Cardiac muscle cell (in vitro differentiated cells and primary cell): ENCODE results near the gene CR1. TPM values are rescaled to one million over a fixed set of nuclear protein-coding genes. Genes with fewer than 3 reads are reported as not detected.
"Not testable (repeated sequence)": the region's sequence is repeated elsewhere in the genome, so short reads cannot be mapped to it uniquely, and the experiment has no call there.

Experiments
- DNase-seq, 2 donors: peaks; one replicate each; pipeline versions ENCODE4 v3.0.0 to v3.0.0-alpha.2; 2010 to 2017; ENCODE audit warnings: low read depth in 1 of 2, low spot score in 1 of 2
- H3K27ac ChIP-seq: fragments of 200-600 bp; sonication (generic); 2 replicates; pipeline ENCODE4 v1.5.1; 2016
- H3K27me3 ChIP-seq: fragments of 200-600 bp; sonication (generic); 2 replicates; pipeline ENCODE4 v1.6.0; 2016; ENCODE audit warnings: control low read depth
- H3K36me3 ChIP-seq: fragments of 200-600 bp; sonication (generic); 2 replicates; pipeline ENCODE4 v1.5.1; 2016; ENCODE audit warnings: control low read depth
- H3K4me1 ChIP-seq: fragments of 200-600 bp; sonication (generic); 2 replicates; pipeline ENCODE4 v1.8.1; 2017; ENCODE audit warnings: low read depth, mild to moderate bottlenecking, mixed run types
- H3K4me3 ChIP-seq: fragments of 200-600 bp; sonication (generic); 2 replicates; pipeline ENCODE4 v1.5.1; 2016; ENCODE audit warnings: mild to moderate bottlenecking
- H3K9me3 ChIP-seq: fragments of 200-600 bp; sonication (generic); 2 replicates; pipeline ENCODE4 v1.5.1; 2017; ENCODE audit warnings: low read depth, mild to moderate bottlenecking, control low read depth
- polyA plus RNA-seq: library from polyadenylated mRNA; unstranded; fragments of >200 nt; fragmentation: Nextera tagmentation; extraction: Ambion mirVana; gene quantifications from 2 replicates; pipeline ENCODE4 v1.2.1, GENCODE V29; 2016
- total RNA-seq: library from RNA; depleted of rRNA; stranded (reverse); fragments of >200 nt; gene quantifications from 2 replicates; pipeline ENCODE4 v1.2.3, GENCODE V29; 2016
- TF ChIP-seq, protein P1 (sequence below): IDR thresholded peaks from 2 replicates; pipeline ENCODE4 v1.5.1; 2012; ENCODE audit warnings: low read depth, mild to moderate bottlenecking, low read length

CR1 gene
- total and polyA plus RNA-seq, 2 experiments from 2014 or later, result not detected

DNA sequence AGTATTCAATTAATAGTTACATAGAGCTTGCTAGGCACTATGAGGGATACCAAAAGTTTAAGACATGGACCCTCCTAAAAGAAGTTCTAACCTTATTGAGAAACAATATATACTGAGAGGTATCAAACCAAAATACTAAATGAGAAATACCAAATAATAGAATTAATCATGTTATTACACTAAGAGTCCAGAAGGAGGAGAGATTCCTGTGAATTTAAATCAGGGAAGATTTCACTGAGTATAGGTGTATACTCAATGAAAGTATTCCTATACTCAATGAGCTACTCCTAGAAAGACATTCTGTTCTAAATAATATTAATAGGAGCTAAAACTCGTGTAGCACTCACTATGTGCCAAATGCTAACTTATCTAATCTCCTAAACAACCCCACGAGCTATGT, 158.4 kb downstream of the CR1 start:
- Histone ChIP-seq H3K4me3 (no peak overlapping the region), H3K36me3 (no peaks in the 10 kb centered on the region), H3K4me1 (no peaks in the 10 kb centered on the region), H3K9me3 (no peaks in the 10 kb centered on the region), H3K27ac (no peak overlapping the region), H3K27me3 (no peaks in the 10 kb centered on the region)
- TF ChIP-seq, protein P1, sequence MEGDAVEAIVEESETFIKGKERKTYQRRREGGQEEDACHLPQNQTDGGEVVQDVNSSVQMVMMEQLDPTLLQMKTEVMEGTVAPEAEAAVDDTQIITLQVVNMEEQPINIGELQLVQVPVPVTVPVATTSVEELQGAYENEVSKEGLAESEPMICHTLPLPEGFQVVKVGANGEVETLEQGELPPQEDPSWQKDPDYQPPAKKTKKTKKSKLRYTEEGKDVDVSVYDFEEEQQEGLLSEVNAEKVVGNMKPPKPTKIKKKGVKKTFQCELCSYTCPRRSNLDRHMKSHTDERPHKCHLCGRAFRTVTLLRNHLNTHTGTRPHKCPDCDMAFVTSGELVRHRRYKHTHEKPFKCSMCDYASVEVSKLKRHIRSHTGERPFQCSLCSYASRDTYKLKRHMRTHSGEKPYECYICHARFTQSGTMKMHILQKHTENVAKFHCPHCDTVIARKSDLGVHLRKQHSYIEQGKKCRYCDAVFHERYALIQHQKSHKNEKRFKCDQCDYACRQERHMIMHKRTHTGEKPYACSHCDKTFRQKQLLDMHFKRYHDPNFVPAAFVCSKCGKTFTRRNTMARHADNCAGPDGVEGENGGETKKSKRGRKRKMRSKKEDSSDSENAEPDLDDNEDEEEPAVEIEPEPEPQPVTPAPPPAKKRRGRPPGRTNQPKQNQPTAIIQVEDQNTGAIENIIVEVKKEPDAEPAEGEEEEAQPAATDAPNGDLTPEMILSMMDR, result peak; percentile 31
- DNase-seq, result peak in 1 of 2 donors; percentile 10

DNA sequence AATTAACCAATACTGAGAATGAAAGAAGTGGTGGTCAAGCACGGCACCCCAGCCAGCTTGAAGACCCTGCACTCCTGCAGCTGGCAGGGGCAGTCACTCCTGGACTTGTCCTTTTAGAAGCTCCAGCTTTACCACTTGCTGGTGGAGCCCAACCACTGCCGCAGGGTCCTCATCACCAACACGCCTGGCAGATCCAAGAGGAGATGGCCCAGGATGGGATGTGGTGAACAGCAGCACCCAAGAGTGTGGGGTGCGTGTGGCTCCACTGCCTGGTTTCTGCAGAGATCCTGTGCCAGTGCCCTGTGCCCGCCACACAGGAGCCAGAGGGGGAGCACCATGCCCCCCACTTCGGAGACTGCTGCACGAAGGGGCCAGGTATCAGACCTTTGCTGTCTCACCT, 162.5 kb downstream of the CR1 start:
- no peaks in the 10 kb centered on the region for H3K9me3 ChIP-seq
- no peak overlapping the region for H3K27ac ChIP-seq
- no peak overlapping the region for H3K4me3 ChIP-seq
- TF ChIP-seq, protein P1, result no peak
- no peaks in the 10 kb centered on the region for H3K36me3 ChIP-seq
- no peaks in the 10 kb centered on the region for H3K27me3 ChIP-seq
- no peak for DNase-seq
- H3K4me1 ChIP-seq, result no peaks in the 10 kb centered on the region

- Histone ChIP-seq H3K27ac (no peak overlapping the region), H3K27me3 (no peaks in the 10 kb centered on the region), H3K9me3 (no peaks in the 10 kb centered on the region), H3K4me3 (no peak overlapping the region), H3K4me1 (no peaks in the 10 kb centered on the region), H3K36me3 (no peaks in the 10 kb centered on the region)
- no peak for DNase-seq
- TF ChIP-seq, protein P1, result no peak
These were observed 163.0 kb downstream of the CR1 start for GRCh38 chr1:207658904-207659485.

DNA sequence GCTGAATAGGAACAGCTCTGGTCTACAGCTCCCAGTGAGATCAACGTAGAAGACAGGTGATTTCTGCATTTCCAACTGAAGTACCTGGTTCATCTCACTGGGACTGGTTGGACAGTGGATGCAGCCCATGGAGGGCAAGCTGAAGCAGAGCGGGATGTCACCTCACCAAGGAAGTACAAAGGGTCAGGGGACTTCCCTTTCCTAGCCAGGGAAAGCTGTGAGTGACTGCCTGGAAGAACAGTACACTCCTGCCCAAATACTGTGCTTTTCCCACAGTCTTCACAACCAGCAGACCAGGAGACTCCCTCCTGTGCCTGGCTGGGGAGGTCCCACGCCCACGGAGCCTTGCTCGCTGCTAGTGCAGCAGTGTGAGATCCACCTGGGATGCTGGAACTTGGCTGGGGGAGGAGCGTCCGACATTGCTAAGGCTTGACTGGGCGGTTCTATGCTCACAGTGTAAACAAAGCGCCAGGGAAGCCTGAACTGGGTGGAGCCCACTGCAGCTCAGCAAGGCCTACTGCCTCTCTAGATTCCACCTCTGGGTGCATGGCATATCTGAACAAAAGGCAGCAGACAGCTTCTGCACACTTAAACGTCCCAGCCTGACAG, 163.7 kb downstream of the CR1 start:
- Histone ChIP-seq H3K27me3 (no peaks in the 10 kb centered on the region), H3K36me3 (no peaks in the 10 kb centered on the region), H3K27ac (no peak overlapping the region), H3K9me3 (no peaks in the 10 kb centered on the region), H3K4me3 (no peak overlapping the region), H3K4me1 (no peaks in the 10 kb centered on the region)
- DNase-seq, result no peak
- TF ChIP-seq, protein P1, result no peak

GRCh38 chr1:207661420-207661819, 165.5 kb downstream of the CR1 start:
- H3K36me3 ChIP-seq, H3K27ac ChIP-seq: not testable (repeated sequence)

DNA sequence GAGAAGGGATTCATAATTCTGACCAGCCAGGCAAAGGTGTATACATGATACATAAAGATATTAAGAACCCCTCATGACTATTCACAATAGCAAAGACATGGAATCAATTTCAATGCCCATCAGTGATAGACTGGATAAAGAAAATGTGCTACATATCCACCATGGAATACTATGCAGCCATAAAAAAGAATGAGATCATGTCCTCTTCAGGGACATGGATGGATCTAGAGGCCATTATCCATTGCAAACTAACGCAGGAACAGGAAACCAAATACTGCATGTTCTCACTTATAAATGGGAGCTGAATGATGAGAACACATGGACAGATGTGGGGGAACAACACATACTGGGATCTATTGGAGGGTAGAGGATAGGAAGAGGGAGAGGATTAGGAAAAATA, 170.4 kb downstream of the CR1 start:
- TF ChIP-seq, protein P1, result no peak
- Histone ChIP-seq H3K36me3 (no peaks in the 10 kb centered on the region), H3K9me3 (no peaks in the 10 kb centered on the region), H3K27me3 (no peaks in the 10 kb centered on the region), H3K27ac (no peak overlapping the region), H3K4me1 (no peaks in the 10 kb centered on the region), H3K4me3 (no peak overlapping the region)
- DNase-seq, result no peak

More at GRCh38 chr1:207661420-207661819, 165.5 kb downstream of the CR1 start:
- DNase-seq, H3K9me3 ChIP-seq, H3K4me1 ChIP-seq, H3K4me3 ChIP-seq, H3K27me3 ChIP-seq: not testable (repeated sequence)
